H9 (cell line): Measurements from ENCODE around the gene GPR21. TPM values are rescaled to one million over a fixed set of nuclear protein-coding genes. Genes with fewer than 3 reads are reported as not detected.

ENCODE experiments used
- DNase-seq: peaks from one replicate; pipeline ENCODE4 v3.0.0-alpha.2; 2017
- H2AFZ ChIP-seq: one replicate; pipeline ENCODE4 v1.6.1; 2013; ENCODE audit warnings: mild to moderate bottlenecking, low read length, control low read depth, moderate library complexity
- H2AK5ac ChIP-seq: 2 replicates; pipeline ENCODE4 v1.6.1; 2013; ENCODE audit warnings: low read length, control low read depth, mixed read lengths; ENCODE audit not compliant: insufficient read length
- H2BK120ac ChIP-seq: one replicate; pipeline ENCODE4 v1.6.1; 2013; ENCODE audit warnings: low read depth, mild to moderate bottlenecking, low read length, control low read depth, inconsistent platforms; ENCODE audit not compliant: poor library complexity, severe bottlenecking
- H2BK12ac ChIP-seq: 2 replicates; pipeline ENCODE4 v1.6.1; 2013; ENCODE audit warnings: low read length, control low read depth, mixed read lengths, low read depth; ENCODE audit not compliant: insufficient read length
- H2BK15ac ChIP-seq: 2 replicates; pipeline ENCODE4 v1.6.1; 2013; ENCODE audit warnings: low read depth, low read length, control low read depth
- H2BK20ac ChIP-seq: one replicate; pipeline ENCODE4 v1.6.1; 2013; ENCODE audit warnings: low read depth, mild to moderate bottlenecking, low read length, control low read depth, inconsistent platforms; ENCODE audit not compliant: poor library complexity, severe bottlenecking
- H2BK5ac ChIP-seq: 2 replicates; pipeline ENCODE4 v1.6.1; 2013; ENCODE audit warnings: low read length, control low read depth, mixed read lengths; ENCODE audit not compliant: insufficient read length
- H3K14ac ChIP-seq: 2 replicates; pipeline ENCODE4 v1.6.1; 2013; ENCODE audit warnings: low read length, control low read depth; ENCODE audit not compliant: insufficient read depth
- H3K18ac ChIP-seq: 2 replicates; pipeline ENCODE4 v1.6.1; 2013; ENCODE audit warnings: low read depth, mild to moderate bottlenecking, mixed read lengths, low read length, control low read depth; ENCODE audit not compliant: insufficient read length
- H3K23ac ChIP-seq: 2 replicates; pipeline ENCODE4 v1.6.1; 2013; ENCODE audit warnings: low read length, control low read depth, mixed read lengths, low read depth; ENCODE audit not compliant: insufficient read length
- H3K23me2 ChIP-seq: 2 replicates; pipeline ENCODE4 v1.6.1; 2013; ENCODE audit warnings: low read depth, mild to moderate bottlenecking, mixed read lengths, low read length, control low read depth; ENCODE audit not compliant: insufficient read length, poor library complexity, severe bottlenecking
- H3K27ac ChIP-seq: 2 replicates; pipeline ENCODE4 v1.5.1; 2013; ENCODE audit warnings: low read length, control low read depth, mixed read lengths, low read depth; ENCODE audit not compliant: insufficient read length
- H3K27me3 ChIP-seq: 2 replicates; pipeline ENCODE4 v1.6.1; 2013; ENCODE audit warnings: low read length, control low read depth, inconsistent platforms; ENCODE audit not compliant: insufficient read depth
- H3K4ac ChIP-seq: 2 replicates; pipeline ENCODE4 v1.6.1; 2013; ENCODE audit warnings: low read depth, mild to moderate bottlenecking, control low read depth, inconsistent platforms, low read length, moderate library complexity
- H3K4me1 ChIP-seq: 2 replicates; pipeline ENCODE4 v1.6.1; 2013; ENCODE audit warnings: low read length, control low read depth, inconsistent platforms; ENCODE audit not compliant: insufficient read depth
- H3K4me2 ChIP-seq: 2 replicates; pipeline ENCODE4 v1.6.1; 2013; ENCODE audit warnings: low read length, control low read depth, mixed read lengths; ENCODE audit not compliant: insufficient read length, insufficient read depth
- H3K56ac ChIP-seq: 2 replicates; pipeline ENCODE4 v1.6.1; 2013; ENCODE audit warnings: low read depth, mild to moderate bottlenecking, mixed read lengths, low read length, control low read depth; ENCODE audit not compliant: insufficient read length
- H3K79me1 ChIP-seq: 2 replicates; pipeline ENCODE4 v1.6.1; 2013; ENCODE audit warnings: low read depth, mild to moderate bottlenecking, moderate library complexity, low read length, control low read depth, inconsistent platforms; ENCODE audit not compliant: insufficient read depth, poor library complexity, severe bottlenecking
- H3K79me2 ChIP-seq: 2 replicates; pipeline ENCODE4 v1.6.1; 2013; ENCODE audit warnings: low read length, control low read depth, inconsistent platforms; ENCODE audit not compliant: insufficient read depth
- H3K9ac ChIP-seq: 2 replicates; pipeline ENCODE4 v1.6.1; 2013; ENCODE audit warnings: low read length, control low read depth, mixed read lengths; ENCODE audit not compliant: insufficient read length; ENCODE audit errors: extremely low read depth
- H3K9me3 ChIP-seq: one replicate; pipeline ENCODE4 v1.6.1; 2013; ENCODE audit warnings: low read depth, low read length, inconsistent platforms; ENCODE audit not compliant: control insufficient read depth
- H3T11ph ChIP-seq: one replicate; pipeline ENCODE4 v1.6.1; 2013; ENCODE audit warnings: mild to moderate bottlenecking, low read length, control low read depth, inconsistent platforms
- H4K20me1 ChIP-seq: one replicate; pipeline ENCODE4 v1.6.1; 2013; ENCODE audit not compliant: control insufficient read depth, insufficient read length, insufficient read depth
- H4K5ac ChIP-seq: 2 replicates; pipeline ENCODE4 v1.6.1; 2013; ENCODE audit warnings: low read depth, mild to moderate bottlenecking, mixed read lengths, low read length, control low read depth; ENCODE audit not compliant: insufficient read length
- H4K8ac ChIP-seq: replicated peaks from 2 replicates; pipeline ENCODE4 v1.6.1; 2013; ENCODE audit warnings: low read length, control low read depth, mixed read lengths, low read depth; ENCODE audit not compliant: insufficient read length
- H4K91ac ChIP-seq: 2 replicates; pipeline ENCODE4 v1.6.1; 2013; ENCODE audit warnings: low read depth, mild to moderate bottlenecking, moderate library complexity, mixed read lengths, low read length, control low read depth; ENCODE audit not compliant: insufficient read length
- H3K27ac Mint-ChIP-seq, 3 experiments: 2 replicates in 2 of 3; 3 replicates in 1 of 3; pipeline ENCODE4 v1.8.0; 2020 to 2021; ENCODE audit warnings: mixed read lengths in 3 of 3, mild to moderate bottlenecking in 1 of 3, moderate library complexity in 1 of 3
- H3K27me3 Mint-ChIP-seq: 2 replicates; pipeline ENCODE4 v1.8.0; 2021; ENCODE audit warnings: low read depth, mild to moderate bottlenecking, moderate library complexity, mixed read lengths
- H3K36me3 Mint-ChIP-seq, 3 experiments: 2 replicates in 2 of 3; 3 replicates in 1 of 3; pipeline ENCODE4 v1.8.0; 2020 to 2021; ENCODE audit warnings: low read depth in 3 of 3, mixed read lengths in 3 of 3; ENCODE audit not compliant: insufficient read depth in 1 of 3
- H3K4me1 Mint-ChIP-seq, 2 experiments: 2 replicates each; pipeline ENCODE4 v1.8.0; 2020; ENCODE audit warnings: mixed read lengths in 2 of 2
- H3K4me3 Mint-ChIP-seq, 2 experiments: 2 replicates in 1 of 2; 3 replicates in 1 of 2; pipeline ENCODE4 v1.8.0; 2020 to 2021; ENCODE audit warnings: mild to moderate bottlenecking in 2 of 2, mixed read lengths in 2 of 2, moderate library complexity in 1 of 2
- H3K9me3 Mint-ChIP-seq, 2 experiments: 2 replicates in 1 of 2; 3 replicates in 1 of 2; pipeline ENCODE4 v1.8.0; 2020; ENCODE audit warnings: mild to moderate bottlenecking in 2 of 2, mixed read lengths in 2 of 2, moderate library complexity in 1 of 2
- CTCF ChIP-seq: fragments of 200-600 bp; sonication (generic); conservative IDR thresholded peaks from 3 replicates; pipeline ENCODE4 v1.8.0; 2021; ENCODE audit warnings: antibody characterized with exemption, mild to moderate bottlenecking
- WGBS: extraction: QIAGEN DNeasy Blood & Tissue Kit; methylation state at CpG from one replicate; pipeline ENCODE4 v1.1.7; 2013; ENCODE audit warnings: missing lambda C conversion rate, low lambda C conversion rate, mixed read lengths; ENCODE audit not compliant: insufficient read length; ENCODE audit errors: extremely low coverage; 5-methylcytosine and 5-hydroxymethylcytosine counted together
- total RNA-seq: library from RNA; stranded (reverse); gene quantifications from 2 replicates; pipeline ENCODE4 v1.2.1, GENCODE V29; 2021

The GPR21 gene
- total RNA-seq, 1 experiment from 2014 or later, result 0.87 TPM

- H3K56ac ChIP-seq, result no peak overlapping the region
- no peak overlapping the region for H2BK15ac ChIP-seq
- H3K4me1 Mint-ChIP-seq, result no peaks in the 10 kb centered on the region
- H2BK120ac ChIP-seq, result no peak overlapping the region
- H3K9ac ChIP-seq, result no peak overlapping the region
- H4K91ac ChIP-seq, result no peak overlapping the region
- no peaks in the 10 kb centered on the region for H3K79me2 ChIP-seq
- H2BK12ac ChIP-seq, result no peak overlapping the region
- H3K27ac ChIP-seq, result no peak overlapping the region
- no peak overlapping the region for H3K4me2 ChIP-seq
- H3K9me3 ChIP-seq, result no peaks in the 10 kb centered on the region
- H2BK5ac ChIP-seq, result no peak overlapping the region
- no CpG with 5 or more reads among the region's 3 CpGs for WGBS
- H3K36me3 Mint-ChIP-seq, result peaks cover 27 to 62% (median 44%) of the 10 kb centered on the region in 3 experiments
- no peak overlapping the region for H3T11ph ChIP-seq
- no peaks in the 10 kb centered on the region for H4K20me1 ChIP-seq
- no peak overlapping the region for H2BK20ac ChIP-seq
- DNase-seq, result no peak
- no peak overlapping the region for H2AK5ac ChIP-seq
- H4K5ac ChIP-seq, result no peak overlapping the region
- H3K27ac Mint-ChIP-seq, result no peak overlapping the region; a peak in 1 of 7 replicates
- H2AFZ ChIP-seq, result no peak overlapping the region
- no peak overlapping the region for H3K4ac ChIP-seq
- no peaks in the 10 kb centered on the region for H3K4me1 ChIP-seq
- no peaks in the 10 kb centered on the region for H3K79me1 ChIP-seq
- no peak overlapping the region for H4K8ac ChIP-seq
- TF ChIP-seq CTCF, result no peak
- H3K23me2 ChIP-seq, result no peaks in the 10 kb centered on the region
- H3K9me3 Mint-ChIP-seq, result no peaks in the 10 kb centered on the region
- H3K23ac ChIP-seq, result no peak overlapping the region
- no peak overlapping the region for H3K14ac ChIP-seq
- H3K27me3 Mint-ChIP-seq, result no peaks in the 10 kb centered on the region
- no peaks in the 10 kb centered on the region for H3K27me3 ChIP-seq
- no peak overlapping the region for H3K18ac ChIP-seq
- H3K4me3 Mint-ChIP-seq, result no peak overlapping the region
These were observed 21.5 kb upstream of the GPR21 start for GRCh38 chr9:123011878-123012528.
